HG02623 (cell line): ENCODE data around the gene NCF4.

ENCODE experiments used
- ATAC-seq: cut with Tn5 transposase; IDR thresholded peaks from one replicate; pipeline ENCODE4 v1.9.1; 2021; ENCODE audit warnings: moderate library complexity; ENCODE audit not compliant: unreplicated experiment

NCF4 gene

DNA sequence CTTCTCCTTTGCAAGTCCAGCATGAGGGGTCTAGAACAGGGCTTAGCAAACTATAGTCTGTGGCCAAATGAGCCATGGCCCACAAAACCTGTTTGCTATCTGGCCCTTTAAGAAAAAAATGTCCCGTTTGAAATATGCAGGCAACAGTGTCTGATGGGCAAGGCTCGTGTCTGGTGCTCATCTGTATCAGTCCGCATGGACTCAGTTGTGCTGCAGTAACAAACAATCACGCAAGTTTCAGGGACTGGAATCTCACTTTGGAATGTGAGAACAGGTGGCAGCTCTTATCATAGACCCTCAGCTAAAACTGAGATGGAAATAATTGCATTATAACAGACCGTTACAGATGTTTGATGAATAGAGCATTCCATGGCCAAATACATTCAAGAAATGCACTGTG lies 24.9 kb upstream of the NCF4 start:
- no peak for ATAC-seq

DNA sequence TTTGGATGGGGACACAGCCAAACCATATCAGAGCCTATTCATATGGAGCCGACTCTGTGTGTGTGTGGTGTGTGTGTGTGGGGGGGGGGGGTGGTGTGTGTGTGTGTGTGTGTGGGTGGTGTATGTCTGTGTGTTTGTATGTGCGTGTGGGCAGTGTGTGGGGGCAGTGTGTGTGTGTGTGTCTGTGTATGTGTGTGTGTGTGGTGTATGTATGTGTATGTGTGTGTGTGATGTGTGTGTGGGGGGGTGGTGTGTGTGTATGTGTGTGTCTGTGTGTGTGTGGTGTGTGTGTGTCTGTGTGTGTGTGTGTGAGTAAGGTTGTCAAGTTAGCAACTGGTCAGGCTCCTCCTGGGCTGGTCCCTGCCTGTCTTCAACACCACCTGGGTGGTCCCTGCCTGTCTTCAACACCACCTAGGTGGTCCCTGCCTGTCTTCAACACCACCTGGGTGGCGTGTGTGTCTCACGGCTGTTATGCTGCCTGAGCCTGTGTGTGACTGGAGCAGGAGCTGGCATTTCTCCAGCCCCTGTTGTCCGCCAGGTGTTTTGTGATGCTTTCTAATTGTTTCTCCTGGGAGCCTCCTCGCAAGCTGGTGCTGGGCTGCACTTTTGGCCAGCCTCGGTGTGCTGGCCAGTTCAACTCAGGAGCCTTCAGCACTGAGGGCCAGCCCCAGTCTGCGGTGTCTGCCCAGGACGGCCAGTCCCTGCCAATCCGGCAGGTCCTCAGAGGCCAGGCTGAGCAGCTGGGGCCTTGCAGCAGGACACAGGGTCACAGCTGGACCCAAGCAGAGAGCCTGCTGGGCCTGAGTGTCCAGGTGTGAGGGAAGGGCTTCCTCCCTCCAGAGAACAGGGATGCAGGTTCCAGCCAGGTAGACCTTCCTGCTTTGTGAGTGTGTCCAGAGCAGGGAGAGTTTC lies 22.4 kb upstream of the NCF4 start:
- no peak for ATAC-seq

- no peak for ATAC-seq
Observed at GRCh38 chr22:36839356-36840073, 21.3 kb upstream of the NCF4 start.

DNA sequence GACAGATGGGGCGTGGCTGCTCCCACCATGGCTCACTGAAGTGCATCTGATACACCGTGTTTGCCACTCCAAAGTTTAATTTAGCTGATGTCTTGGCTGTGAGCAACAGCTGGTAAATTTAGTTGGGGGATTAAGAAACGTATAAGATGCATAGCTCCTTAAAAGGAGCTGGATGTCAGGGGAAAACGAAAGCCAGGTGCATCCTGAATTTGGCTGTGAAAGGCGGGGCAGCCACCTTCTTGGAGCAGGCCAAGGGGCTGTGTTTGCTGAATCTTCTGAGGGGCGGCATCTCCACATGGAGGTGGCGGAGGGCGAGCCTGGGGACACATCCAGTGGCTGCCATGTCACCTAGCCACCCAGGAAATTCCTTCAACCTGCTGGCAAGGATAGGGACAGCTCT lies 20.7 kb upstream of the NCF4 start:
- no peak for ATAC-seq

GRCh38 chr22:36846271-36846670 lies 14.5 kb upstream of the NCF4 start:
- ATAC-seq: no peak

DNA sequence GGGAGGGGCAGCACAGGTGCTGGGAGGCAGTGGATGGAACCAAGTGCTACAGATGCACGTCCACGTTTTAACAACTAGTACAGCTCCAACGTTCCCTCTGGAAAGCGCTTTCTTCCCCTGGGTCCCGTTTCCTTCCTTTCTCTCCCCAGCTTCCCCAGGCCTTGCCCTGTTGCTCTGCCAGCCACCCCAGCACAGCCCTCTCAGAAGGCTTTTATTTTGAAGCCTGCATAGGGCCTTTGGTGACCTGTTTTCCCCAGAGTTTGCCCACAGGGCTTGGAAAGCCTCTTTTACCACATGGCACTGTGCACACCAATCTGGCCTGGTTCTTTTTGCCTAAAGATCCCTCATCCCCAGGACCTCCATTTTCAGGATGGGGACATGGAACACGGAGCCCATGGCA lies 13.9 kb upstream of the NCF4 start:
- ATAC-seq: no peak

DNA sequence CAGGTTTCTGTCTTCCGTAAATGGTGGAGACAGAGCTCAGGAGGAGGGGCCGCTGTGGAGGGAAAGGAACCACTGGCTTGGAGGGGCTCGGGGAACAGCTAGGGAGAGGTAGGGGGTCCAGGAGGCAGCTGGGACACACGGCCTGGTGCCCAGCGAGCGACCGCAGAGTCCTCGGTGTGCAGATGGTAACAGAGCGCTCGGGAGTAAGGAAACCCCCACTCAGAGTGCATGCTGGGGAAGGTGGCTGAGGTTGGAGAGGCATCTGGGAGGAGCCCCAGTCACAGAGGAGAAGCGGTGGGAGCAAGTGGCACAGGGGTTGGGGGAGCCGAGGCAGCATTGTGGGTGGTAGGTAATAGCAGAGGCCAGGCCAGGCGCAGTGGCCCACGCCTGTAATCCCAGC lies 10.8 kb upstream of the NCF4 start:
- ATAC-seq: no peak

DNA sequence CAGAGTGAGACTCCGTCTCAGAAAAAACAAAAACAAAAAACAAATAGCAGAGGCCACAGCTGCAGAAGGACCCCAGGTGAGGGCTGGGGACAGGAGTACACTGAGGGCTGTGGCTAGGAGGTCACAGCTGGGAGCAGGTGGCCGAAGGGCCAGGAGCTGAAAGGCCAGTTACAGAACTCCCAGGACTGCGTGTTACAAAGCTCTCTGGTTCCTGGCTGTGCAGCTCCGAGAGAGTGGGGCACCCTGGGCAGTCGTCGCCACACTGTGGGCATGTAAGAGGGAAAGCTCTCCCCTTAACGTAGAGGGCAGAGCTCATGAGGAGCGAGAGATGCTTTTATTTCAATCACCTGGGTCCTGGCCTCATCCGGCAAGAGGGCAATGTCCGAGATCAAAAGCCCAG lies 10.1 kb upstream of the NCF4 start:
- ATAC-seq: no peak

- ATAC-seq: no peak
Observed at GRCh38 chr22:36852056-36852973, 8.5 kb upstream of the NCF4 start.

GRCh38 chr22:36853407-36854099 lies 7.3 kb upstream of the NCF4 start:
- ATAC-seq: no peak

GRCh38 chr22:36855478-36855877 lies 5.3 kb upstream of the NCF4 start:
- no peak for ATAC-seq

- ATAC-seq: no peak
Observed at GRCh38 chr22:36856121-36856791, 4.5 kb upstream of the NCF4 start.

DNA sequence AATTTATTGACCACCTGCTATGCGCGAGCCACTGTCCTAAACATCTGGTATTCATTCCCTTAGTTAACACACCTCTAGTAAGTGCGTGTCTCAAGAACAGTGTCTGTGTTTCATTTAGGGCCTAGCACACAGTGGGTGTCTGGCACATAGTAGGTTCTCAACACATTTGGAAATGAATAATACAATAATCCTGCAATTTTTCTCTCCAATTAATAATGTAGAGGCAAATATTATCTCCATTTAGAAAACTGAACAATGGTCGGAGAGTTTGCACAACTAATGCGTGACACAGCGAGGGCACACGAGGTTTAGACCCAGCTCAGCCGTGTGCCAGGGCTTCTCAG lies 4.0 kb upstream of the NCF4 start:
- ATAC-seq: no peak

DNA sequence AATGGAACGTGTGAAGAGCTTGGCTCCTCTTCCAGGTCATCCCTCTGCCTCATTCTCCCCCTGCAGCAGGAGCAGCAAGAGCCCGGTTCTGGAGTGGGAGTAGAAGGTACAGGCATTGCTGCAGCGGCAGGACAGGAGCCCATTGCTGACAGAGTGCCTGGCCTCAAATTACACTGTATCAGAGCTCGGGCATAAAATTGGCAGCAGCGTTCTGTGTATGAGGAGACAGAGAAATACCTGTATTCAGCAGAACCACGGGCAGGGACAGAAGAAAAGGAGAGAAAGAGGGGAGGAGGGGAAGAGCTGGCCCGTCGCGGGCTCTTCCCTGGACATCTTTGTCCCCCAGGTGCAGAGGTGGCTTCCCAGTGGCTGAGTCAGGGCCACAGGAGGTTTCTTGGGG lies 2.6 kb upstream of the NCF4 start:
- no peak for ATAC-seq

DNA sequence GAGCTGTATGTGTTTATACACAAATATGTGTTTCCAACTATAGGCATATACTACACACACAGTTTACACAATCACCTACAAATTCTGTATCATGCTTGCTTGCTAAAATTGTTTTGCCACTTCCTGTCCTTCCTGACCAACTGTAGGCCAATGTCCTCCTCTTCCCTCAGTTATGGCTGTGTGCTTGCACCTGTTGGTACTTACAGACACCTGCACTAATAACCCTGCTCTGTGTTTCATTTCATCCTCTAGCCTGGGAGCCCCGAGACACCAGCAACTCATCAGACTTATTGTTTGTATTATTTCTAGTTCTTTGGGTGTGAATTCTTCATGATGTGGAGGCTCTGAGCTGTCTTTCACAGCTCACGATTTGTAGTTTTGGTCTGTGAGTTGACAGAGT lies 1.8 kb upstream of the NCF4 start:
- no peak for ATAC-seq

GRCh38 chr22:36860017-36860416 lies 789 bp upstream of the NCF4 start:
- ATAC-seq: no peak

DNA sequence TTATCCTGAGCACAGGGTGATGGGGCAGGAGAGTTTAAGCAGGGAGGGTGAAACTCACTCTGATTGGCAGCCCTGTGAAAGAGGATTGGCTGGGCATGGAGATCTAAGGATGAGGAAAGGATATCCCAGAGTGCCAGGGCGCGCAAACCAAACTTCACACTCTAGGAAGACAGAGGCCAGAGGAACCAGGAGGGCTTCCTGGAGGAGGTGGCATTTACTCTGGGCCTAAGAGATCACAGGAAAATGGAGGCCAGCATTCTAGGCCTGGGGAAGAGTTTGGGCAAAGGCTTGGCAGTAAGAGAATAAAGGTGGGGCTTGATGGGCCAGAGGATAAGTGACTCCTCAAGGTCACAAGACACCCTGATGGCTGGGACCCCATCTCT lies 377 bp upstream of the NCF4 start:
- no peak for ATAC-seq

DNA sequence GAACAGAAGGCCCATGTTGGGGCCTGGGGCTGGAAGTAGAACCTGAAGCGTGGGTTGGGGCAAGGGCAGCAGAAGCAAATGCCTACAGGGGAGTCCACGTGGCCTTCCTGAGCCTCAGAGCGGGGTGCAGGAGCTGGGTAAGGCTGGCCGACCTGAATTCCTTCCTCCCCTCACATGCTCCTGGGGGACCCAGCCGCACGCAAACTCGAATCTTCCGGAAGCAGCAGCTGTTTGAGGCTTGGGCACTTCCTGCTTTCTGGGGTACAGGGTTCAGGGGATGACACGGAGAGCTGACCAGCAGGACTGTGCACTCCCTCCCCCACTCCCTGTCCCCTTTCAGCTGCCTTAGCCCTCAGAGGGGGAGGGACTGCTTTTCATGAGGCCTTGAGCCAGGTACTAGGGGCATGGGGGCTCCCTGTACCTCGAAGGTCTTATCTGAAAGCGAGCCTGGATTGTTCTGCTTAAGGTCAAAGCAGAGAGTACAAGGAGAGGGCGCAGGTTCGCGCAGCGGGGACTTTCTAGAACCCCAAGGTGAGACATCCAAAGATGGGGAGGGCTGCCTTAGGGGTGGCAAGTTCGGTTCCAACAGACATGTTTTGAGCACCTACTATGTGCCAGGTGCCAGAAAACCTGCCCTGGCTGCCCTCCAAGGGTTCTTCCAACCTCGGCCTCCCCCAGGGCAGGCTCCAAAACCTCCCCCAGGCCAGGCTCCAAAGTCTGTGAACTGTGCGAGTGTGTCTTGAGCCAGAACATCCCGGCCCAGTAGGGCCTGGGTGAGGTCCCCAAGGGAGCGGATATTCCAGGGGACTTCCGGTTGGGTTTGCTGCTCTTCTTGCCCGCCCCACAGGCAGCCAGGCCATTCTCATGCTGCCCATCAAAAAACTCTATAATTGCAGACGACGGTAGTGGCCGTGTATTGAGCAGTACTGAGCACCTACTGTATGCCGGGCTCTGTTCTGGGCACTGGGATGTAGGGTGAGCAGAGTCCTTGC lies 1.7 kb downstream of the NCF4 start:
- no peak for ATAC-seq

DNA sequence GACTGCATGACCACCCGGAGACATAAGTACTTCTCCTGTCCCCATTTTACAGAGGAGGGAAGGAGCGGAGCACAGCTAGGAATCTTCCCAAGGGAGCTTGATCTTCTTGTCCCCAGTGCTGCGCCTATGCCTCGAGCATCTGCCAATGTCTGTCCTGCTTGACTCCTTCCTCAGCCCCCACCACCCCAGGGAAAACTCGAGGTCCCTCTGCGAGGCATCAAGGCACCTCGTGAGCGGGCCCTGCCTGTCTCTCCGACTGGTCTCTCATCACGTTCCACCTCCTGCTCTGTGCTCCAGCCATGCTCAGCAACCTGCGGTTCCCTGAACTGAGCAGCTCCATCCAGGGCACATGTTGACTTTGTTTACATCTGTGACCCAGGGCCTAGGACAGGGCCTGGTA lies 2.5 kb downstream of the NCF4 start:
- ATAC-seq: no peak
